ENCODE results near the gene KIF2B. TPM values are rescaled to one million over a fixed set of nuclear protein-coding genes. Genes with fewer than 3 reads are reported as not detected.
"Not testable (repeated sequence)": the region's sequence is repeated elsewhere in the genome, so short reads cannot be mapped to it uniquely, and the experiment has no call there.

The KIF2B gene
- total RNA-seq, 2 experiments from 2014 or later: not detected

- Mint-ChIP-seq H3K9me3 (peaks cover 15% of the 10 kb centered on the region), H3K36me3 (ENCODE audit: low read depth) (no peaks in the 10 kb centered on the region), H3K4me1 (no peaks in the 10 kb centered on the region), H3K27ac (no peak overlapping the region), H3K4me3 (no peak overlapping the region), H3K27me3 (no peaks in the 10 kb centered on the region)
- POLR2A ChIA-PET: no interaction called here
- CTCF ChIA-PET: no interaction called here
- DNase-seq: no peak
These were observed 769 bp downstream of the KIF2B start for GRCh38 chr17:53823341-53824050.

DNA sequence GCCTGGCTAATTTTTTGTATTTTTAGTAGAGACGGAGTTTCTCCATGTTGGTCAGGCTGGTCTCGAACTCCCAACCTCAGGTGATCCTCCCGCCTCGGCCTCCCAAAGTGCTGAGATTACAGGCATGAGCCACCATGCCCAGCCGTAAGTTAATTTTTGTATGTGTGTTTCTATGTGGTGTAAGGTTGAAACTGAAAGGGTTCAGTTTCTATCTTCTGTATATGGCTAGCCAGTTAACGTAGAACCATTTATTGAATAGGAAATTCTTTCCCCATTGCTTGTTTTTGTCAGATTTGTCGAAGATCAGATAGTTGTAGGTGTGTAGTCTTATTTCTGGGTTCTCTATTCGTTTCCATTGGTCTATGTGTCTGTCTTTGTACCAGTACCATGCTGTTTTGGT, 12.0 kb downstream of the KIF2B start:
- POLR2A ChIA-PET; CTCF ChIA-PET; H3K36me3 Mint-ChIP-seq (ENCODE audit: low read depth); H3K27me3 Mint-ChIP-seq; H3K27ac Mint-ChIP-seq; DNase-seq; H3K4me1 Mint-ChIP-seq; H3K4me3 Mint-ChIP-seq: not testable (repeated sequence)
- peaks cover 12% of the 10 kb centered on the region for H3K9me3 Mint-ChIP-seq

- H3K4me3 Mint-ChIP-seq: no peak overlapping the region
- H3K27ac Mint-ChIP-seq: no peak overlapping the region
- H3K9me3 Mint-ChIP-seq: peaks cover 9% of the 10 kb centered on the region
- no peaks in the 10 kb centered on the region for H3K36me3 Mint-ChIP-seq (ENCODE audit: low read depth)
- CTCF ChIA-PET: no interaction called here
- DNase-seq: no peak
- no peaks in the 10 kb centered on the region for H3K27me3 Mint-ChIP-seq
- no peaks in the 10 kb centered on the region for H3K4me1 Mint-ChIP-seq
- POLR2A ChIA-PET: no interaction called here
These were observed 14.4 kb downstream of the KIF2B start for GRCh38 chr17:53837131-53837530.

DNA sequence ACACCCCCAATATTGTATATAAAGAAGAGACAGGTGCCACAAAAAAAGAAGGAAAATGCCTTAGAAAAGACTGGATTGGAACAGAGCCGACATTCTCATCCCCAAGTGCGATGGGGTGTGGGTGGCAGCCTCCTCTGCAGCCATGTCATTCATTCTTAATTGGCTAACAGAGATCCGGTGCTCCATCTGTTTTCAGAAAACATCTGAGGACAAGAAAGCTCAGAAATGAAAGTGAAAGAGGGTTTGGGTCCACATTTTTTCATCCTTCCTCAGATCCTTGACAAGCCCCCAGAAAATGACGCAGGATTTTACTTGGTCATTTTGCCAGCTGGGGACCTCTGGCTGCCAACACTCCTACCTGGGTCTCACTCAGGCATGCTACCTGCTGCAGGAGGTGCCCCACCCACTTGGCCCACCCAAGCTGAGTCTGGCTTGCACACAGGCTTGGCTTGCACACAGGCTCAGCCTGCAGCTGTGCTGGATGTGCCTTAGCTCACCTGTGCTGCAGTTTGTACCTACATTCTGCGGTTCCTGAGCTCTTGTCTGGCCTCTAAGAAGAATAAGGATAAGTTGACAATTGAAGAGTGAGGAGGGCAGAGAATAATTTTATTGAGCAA, 21.9 kb downstream of the KIF2B start:
- ChIA-PET POLR2A (no interaction called here), CTCF (no interaction called here)
- Mint-ChIP-seq H3K36me3 (ENCODE audit: low read depth) (no peaks in the 10 kb centered on the region), H3K4me1 (no peaks in the 10 kb centered on the region), H3K27me3 (no peaks in the 10 kb centered on the region), H3K4me3 (no peak overlapping the region), H3K9me3 (peaks cover 10% of the 10 kb centered on the region), H3K27ac (no peak overlapping the region)
- DNase-seq: no peak

- DNase-seq; H3K4me3 Mint-ChIP-seq; H3K36me3 Mint-ChIP-seq (ENCODE audit: low read depth); POLR2A ChIA-PET; CTCF ChIA-PET; H3K4me1 Mint-ChIP-seq; H3K27me3 Mint-ChIP-seq; H3K9me3 Mint-ChIP-seq; H3K27ac Mint-ChIP-seq: not testable (repeated sequence)
These were observed 48.4 kb downstream of the KIF2B start for GRCh38 chr17:53871128-53871527.
